ENCODE measurements around the gene ANKRD44.

ANKRD44 gene

GRCh38 chr2:197265036-197265435, 45.5 kb downstream of the ANKRD44 start:
- no peak overlapping the region for H3K4me3 ChIP-seq (ENCODE audit: low read depth, low read length)

- H3K4me3 ChIP-seq (ENCODE audit: low read depth, low read length) = no peak overlapping the region
These were observed 46.2 kb downstream of the ANKRD44 start for GRCh38 chr2:197264332-197264731.

- H3K4me3 ChIP-seq (ENCODE audit: low read depth, low read length) = no peak overlapping the region
These were observed 47.5 kb downstream of the ANKRD44 start for GRCh38 chr2:197263077-197263476.

DNA sequence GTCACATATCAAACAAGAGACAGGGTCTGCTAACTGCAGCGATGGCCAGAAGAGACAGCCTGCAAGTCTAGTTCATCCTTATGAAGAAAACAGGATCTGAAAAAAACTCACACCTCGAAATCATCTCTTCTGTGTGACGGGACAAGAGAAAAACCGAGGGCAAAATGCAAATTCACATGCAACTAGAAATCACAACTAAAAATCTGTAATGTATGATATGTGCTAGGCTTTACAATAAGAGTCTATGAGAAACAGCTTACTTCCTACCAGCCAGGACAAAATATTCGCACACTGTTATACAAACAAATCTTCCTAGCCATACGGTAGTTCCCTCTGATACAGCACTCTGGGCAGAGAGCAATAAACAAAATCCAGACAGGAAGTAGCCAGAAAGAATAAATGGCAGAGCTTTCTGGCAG, 48.8 kb downstream of the ANKRD44 start:
- H3K4me3 ChIP-seq (ENCODE audit: low read depth, low read length) = no peak overlapping the region

DNA sequence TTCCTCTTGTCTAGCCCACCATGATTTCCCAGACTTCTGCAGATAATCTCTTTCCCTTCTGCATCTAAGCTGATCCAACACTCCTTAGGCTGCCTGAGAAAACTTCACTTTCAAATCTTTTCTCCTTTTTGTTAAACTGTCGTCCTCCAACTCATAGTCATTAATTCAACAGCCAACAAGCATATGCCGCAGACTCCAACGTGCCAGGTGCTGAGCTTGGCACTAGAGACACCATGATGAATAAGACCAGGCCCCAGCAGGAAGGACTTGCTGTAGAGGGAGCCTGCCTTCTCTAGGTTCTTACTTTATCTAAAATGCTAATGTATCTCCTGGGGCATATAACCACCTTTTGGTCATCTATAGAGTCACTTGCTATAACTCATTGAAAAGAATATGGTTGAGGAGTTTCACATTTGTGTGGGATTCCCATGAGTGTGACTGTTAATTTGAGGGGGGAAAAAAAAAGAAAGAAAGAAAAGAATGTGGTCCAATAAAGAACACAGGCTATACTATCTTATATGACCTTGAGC, 51.0 kb downstream of the ANKRD44 start:
- H3K4me3 ChIP-seq (ENCODE audit: low read depth, low read length) = no peak overlapping the region

DNA sequence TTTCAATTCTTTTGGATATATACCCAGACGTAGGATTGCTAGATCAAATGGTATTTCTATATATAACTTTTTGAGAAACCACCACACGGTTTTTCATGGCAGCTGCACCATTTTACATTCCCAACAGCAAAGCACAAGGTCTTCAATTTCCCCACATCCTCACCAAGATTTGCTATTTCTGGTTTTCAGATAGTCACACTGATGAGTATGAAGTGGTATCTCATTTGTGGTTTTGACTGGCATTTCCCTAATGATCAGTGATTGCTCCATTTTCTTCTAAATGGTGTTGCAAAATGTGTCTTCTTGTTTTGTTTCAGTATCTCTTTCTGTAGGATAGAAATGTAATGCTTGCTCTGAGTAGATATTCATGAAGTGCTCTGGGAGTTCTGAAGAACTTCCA, 52.0 kb downstream of the ANKRD44 start:
- no peak overlapping the region for H3K4me3 ChIP-seq (ENCODE audit: low read depth, low read length)

DNA sequence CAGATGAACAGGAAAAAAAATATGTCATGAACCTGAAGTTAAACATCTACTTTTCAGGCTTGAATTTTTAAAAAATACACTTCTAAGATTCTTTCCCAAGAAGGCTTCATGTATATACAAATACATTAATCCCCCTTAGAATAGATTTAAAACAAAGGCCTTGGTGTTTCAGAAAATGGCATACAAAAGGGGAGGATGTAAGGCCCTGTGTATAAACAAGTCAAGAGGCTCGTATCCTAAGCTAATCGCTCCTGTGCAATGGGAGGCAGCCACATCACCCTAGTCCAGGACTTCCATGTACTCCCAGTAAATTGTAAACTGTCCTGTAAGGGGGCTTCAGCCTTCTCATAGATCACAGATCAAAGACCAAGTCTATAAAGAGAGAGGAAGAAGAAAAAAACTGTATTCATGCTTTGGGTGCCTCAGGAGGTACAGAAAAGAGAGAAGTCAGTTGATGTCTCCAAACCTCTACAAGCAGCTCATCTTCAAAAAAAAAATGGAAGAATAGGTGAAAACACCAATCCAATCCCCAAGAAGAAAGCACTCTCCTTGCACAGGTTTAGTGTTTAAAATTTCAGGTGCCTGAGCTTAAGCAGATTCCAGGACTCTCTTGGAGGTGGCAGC, 53.9 kb downstream of the ANKRD44 start:
- H3K4me3 ChIP-seq (ENCODE audit: low read depth, low read length) = no peak overlapping the region

DNA sequence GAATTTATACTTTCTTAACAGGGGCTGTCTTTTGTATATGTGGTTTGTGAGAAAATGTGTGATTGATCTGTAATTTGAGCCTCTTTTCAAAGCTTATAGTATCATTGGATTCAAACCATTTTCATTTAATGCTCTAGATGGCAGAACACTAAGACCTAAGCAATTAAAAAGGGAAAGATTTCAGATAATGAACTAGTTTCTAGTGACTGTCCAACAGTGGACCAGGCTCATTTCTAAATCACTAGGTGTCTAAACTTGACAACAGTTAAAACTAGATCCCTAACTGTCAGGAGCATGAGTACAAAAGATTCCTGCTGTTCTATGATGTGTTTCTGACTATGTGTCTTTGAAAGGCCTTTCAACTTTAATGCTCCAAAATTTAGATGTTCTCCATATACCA, 54.6 kb downstream of the ANKRD44 start:
- H3K4me3 ChIP-seq (ENCODE audit: low read depth, low read length) = no peak overlapping the region

DNA sequence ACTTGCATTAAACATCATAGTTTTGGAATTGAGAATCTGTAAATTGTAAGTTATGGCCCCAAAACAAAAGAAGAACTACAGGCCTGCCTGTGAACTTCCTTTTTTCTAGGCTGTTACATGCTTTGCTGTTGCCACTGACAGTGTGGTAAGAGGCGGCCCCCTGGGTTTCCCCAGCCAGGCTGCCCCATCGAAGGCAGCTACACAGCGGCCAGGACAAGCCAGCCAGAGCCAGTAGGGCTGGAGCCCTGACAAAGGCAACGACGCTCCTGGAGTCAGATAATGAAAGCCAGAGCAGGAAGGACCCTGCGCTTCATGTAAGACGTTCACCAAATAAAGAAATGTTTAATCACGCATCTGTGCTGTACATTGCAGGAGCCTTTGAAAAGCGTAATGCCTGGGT, 55.0 kb downstream of the ANKRD44 start:
- H3K4me3 ChIP-seq (ENCODE audit: low read depth, low read length) = no peak overlapping the region

GRCh38 chr2:197254776-197255530, 55.6 kb downstream of the ANKRD44 start:
- H3K4me3 ChIP-seq (ENCODE audit: low read depth, low read length) = no peak overlapping the region

- no peak overlapping the region for H3K4me3 ChIP-seq (ENCODE audit: low read depth, low read length)
These were observed 59.0 kb downstream of the ANKRD44 start for GRCh38 chr2:197251576-197251975.

GRCh38 chr2:197251163-197251562, 59.4 kb downstream of the ANKRD44 start:
- no peak overlapping the region for H3K4me3 ChIP-seq (ENCODE audit: low read depth, low read length)

- H3K4me3 ChIP-seq (ENCODE audit: low read depth, low read length) = no peak overlapping the region
These were observed 60.5 kb downstream of the ANKRD44 start for GRCh38 chr2:197250084-197250397.

DNA sequence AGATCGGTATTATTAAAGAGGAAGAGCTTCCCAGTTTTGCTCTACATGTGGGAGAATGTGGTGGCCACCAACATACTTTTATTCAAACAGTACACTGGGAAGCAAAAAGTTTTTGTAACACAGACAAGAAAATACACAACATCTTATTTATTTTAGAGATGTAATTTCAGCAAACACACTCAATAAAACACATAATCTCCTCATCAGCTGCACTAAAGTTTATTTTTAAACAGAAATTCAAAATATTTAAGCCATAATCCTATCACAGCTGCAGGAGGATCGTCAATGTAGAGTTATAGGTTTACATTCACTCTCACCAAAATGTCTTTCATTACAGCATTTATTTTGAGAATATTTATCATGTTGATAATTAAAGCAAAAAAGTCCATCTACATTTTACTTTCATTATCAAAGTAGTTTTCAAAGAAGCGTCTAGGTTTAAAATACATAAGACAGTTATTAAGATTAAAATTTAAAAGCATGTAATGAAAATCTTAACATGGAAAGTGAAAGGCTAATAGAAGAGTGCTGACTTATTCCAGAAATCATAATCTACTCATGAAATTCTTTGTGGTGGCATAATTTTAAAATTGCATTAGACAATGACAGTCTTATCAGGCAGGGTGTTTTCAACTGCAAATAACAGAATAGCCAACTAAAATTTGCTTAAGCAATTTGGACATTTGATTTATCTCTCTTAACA, 61.0 kb downstream of the ANKRD44 start:
- no peak overlapping the region for H3K4me3 ChIP-seq (ENCODE audit: low read depth, low read length)

- no peak overlapping the region for H3K4me3 ChIP-seq (ENCODE audit: low read depth, low read length)
These were observed 62.0 kb downstream of the ANKRD44 start for GRCh38 chr2:197248623-197249022.

DNA sequence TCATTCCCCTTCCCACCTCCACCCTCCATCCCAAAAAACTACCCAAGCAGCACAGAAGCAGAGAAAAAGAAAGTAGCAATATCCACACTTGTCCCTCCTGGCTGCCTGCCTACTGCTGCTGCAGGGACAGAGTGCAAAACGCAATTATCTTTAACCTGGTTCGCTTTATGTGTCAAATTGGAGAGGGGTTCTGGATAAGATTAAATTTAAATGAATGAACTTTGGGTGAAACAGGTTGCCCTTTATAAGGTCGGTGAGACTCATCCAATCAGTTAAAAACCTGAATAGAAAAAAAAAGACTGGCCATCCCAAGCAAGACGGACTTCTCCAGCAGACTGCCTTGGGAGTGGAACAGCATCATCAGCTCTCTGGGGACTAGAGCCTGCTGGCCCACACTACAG, 62.6 kb downstream of the ANKRD44 start:
- H3K4me3 ChIP-seq (ENCODE audit: low read depth, low read length) = no peak overlapping the region

DNA sequence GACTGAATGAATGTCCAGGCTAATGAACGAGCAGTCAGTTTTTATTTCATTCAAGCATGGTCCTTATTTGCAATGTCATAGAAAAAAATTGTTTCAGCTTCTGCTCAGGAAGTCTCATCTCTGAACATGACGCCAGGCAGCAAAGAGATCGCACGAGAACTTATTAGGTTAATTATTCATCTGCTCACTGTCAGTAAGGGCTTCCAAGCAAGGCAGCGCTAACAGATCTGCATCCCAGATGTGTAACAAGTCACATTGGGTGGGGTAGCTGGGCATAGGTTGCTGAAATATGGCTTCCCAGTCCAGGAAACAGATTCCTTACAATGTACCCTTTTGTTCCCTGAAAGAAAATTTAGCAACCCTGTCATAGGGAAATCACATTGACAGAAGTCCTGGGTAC, 63.5 kb downstream of the ANKRD44 start:
- H3K4me3 ChIP-seq (ENCODE audit: low read depth, low read length) = no peak overlapping the region

DNA sequence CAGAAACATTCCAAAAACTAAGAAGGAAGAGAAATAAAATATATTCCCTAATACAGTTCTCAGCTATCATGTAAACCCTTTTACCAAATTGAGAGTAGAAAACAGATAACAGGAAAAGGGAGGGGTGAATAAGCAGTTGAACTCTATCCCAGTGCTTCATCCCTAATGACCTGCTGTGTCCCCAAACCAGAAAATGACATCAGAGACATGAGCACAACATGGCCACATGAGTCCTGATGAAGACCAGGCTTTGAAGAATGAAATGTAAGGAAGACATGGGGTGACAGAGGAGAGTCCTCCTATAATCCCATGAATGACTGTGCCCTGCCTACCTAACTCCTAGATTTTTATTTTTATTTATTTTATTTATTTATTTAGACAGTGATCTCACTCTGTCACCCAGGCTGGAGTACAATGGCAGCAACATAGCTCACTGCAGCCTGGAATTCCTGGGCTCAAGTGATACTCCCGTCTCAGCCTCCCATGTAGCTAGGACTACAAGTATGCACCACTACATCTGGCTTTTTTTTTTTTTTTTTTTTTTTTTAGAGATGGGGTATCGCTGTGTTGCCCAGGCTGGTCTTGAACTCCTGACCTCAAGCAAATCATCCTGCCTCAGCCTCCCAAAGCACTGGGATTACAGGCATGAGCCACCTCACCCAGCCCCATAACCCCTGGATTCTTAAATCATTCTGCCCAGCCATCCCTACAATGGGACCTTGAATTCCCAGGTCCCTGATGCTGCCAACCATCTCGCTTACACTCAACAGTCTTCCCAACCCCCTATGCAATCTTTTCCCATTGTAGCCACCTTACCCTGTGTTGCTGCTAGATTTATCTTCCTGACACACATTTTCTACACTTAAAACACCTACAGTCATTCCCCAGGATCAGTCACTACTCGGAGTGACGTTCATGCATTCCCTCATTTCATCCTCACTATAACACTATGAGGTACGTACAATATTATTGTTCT, 64.5 kb downstream of the ANKRD44 start:
- no peak overlapping the region for H3K4me3 ChIP-seq (ENCODE audit: low read depth, low read length)

DNA sequence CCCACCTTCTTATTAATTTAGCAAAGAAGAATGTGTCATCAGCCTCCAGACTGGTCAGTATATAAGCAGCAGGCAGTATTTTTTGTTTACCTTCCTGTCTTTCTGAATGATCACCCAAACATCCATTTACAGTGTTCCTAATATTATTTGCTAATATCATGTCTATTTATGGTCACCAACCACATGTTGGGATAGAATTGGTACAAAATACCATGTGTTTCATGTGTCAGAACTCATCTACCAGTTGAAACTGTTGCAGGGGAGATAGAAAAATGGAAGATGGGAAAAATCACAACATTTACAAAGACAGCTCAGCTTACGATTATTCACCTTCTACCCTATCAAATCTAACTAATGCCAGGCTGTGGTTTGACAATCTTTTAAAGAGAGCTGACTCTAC, 66.2 kb downstream of the ANKRD44 start:
- no peak overlapping the region for H3K4me3 ChIP-seq (ENCODE audit: low read depth, low read length)

DNA sequence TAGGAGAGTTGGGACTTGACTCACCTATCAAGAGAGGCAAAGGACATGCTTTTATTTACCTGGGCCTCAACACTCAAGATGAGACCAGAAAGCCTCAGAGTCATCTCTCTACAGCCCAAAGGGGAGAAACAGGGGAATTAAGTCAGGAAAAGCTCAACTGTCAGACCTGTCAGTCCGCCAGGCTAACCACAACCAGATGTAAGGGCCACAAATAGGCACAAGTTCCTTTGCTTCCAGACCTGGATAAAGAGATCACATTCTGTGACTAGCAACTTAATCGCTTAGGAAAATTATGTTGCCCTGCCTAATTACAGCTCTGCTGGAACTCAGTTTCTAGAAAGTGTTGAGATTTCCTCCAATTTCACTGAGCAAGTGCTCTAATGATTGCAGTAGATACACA, 67.9 kb downstream of the ANKRD44 start:
- no peak overlapping the region for H3K4me3 ChIP-seq (ENCODE audit: low read depth, low read length)

- no peak overlapping the region for H3K4me3 ChIP-seq (ENCODE audit: low read depth, low read length)
These were observed 69.0 kb downstream of the ANKRD44 start for GRCh38 chr2:197241596-197241995.
